GM10248 (cell line): ENCODE data around the gene SYAP1.
"Not testable (repeated sequence)": the region's sequence is repeated elsewhere in the genome, so short reads cannot be mapped to it uniquely, and the experiment has no call there.

ENCODE experiments used
- CTCF ChIA-PET: fragments of 300-600 bp; sonication (Branson Sonifier 250); formaldehyde crosslinking; extraction: SDS; loops from one replicate; lab custom pipeline; 2021; ENCODE audit warnings: antibody characterized with exemption; lab: Yijun Ruan, JAX
- POLR2A ChIA-PET: fragments of 350-650 bp; sonication (Branson Sonifier 250); formaldehyde crosslinking; extraction: SDS; loops from one replicate; lab custom pipeline; 2020; ENCODE audit warnings: antibody characterized with exemption; lab: Yijun Ruan, JAX
- DNase-seq: peaks from one replicate; pipeline ENCODE4 v3.0.0; 2012; ENCODE audit errors: extremely low spot score
- TF ChIP-seq, protein P1 (sequence below): IDR thresholded peaks from 2 replicates; pipeline ENCODE4 v1.5.1; 2012; ENCODE audit warnings: mild to moderate bottlenecking, low read depth; ENCODE audit errors: extremely low read depth, missing control alignments, control extremely low read depth

Gene SYAP1

DNA sequence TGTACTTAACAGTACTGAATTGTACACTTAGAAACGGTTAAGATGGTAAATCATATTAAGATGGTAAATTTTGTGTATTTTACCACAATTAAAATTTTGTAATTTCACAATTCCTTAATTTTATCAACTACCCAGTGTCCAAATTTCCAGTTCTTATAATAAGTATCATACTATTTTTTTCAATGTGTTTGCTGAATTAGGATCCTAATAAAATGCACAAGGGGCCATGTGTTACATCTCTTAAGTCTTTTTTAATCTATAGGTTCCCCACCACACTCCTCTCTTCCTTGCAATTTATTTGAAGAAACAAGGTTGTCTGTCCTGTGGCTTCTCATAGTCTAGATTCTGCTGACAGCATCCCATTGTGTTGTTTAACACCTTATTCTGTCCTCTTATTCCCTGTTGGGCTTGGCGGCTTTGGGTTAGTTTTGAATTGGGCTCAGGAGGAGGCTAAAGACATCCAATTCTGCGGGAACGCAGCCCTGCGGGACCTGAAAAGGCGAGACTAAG, 533 bp upstream of the SYAP1 start:
- CTCF ChIA-PET, result interaction anchor here (1.0 to 1.3 kb wide), 2 partner anchors 13 to 15 kb away, joined by 3 read pairs; no protein-coding TSS in a partner anchor

DNA sequence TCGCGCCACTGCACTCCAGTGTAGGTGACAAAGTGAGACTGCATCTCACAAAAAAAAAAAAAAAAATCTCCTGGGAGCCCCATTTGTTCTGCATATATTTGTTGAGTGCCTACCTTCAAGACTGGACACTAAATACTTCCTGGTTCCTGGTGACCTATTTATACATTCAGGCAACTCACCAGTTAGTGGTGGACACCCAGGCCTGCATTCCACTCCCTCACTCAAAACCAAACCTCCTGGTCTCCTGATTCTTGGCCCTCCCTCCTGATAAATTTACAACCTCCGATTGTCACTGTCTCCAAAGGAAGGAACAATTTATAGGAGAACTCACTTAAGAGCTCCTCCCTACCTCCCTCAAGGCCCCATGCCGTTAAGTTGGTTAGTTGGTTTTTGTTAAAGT, 3.1 kb downstream of the SYAP1 start:
- TF ChIP-seq, protein P1, sequence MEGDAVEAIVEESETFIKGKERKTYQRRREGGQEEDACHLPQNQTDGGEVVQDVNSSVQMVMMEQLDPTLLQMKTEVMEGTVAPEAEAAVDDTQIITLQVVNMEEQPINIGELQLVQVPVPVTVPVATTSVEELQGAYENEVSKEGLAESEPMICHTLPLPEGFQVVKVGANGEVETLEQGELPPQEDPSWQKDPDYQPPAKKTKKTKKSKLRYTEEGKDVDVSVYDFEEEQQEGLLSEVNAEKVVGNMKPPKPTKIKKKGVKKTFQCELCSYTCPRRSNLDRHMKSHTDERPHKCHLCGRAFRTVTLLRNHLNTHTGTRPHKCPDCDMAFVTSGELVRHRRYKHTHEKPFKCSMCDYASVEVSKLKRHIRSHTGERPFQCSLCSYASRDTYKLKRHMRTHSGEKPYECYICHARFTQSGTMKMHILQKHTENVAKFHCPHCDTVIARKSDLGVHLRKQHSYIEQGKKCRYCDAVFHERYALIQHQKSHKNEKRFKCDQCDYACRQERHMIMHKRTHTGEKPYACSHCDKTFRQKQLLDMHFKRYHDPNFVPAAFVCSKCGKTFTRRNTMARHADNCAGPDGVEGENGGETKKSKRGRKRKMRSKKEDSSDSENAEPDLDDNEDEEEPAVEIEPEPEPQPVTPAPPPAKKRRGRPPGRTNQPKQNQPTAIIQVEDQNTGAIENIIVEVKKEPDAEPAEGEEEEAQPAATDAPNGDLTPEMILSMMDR, result no peak
- DNase-seq, result no peak
- CTCF ChIA-PET, result interaction anchor here (1.3 kb wide), 1 partner anchor 9 kb away, joined by 4 read pairs; no protein-coding TSS in a partner anchor
- POLR2A ChIA-PET, result no interaction called here

More for the DNA sequence above, 533 bp upstream of the SYAP1 start:
- POLR2A ChIA-PET, result no interaction called here
- DNase-seq, result no peak
- TF ChIP-seq, protein P1, result no peak

DNA sequence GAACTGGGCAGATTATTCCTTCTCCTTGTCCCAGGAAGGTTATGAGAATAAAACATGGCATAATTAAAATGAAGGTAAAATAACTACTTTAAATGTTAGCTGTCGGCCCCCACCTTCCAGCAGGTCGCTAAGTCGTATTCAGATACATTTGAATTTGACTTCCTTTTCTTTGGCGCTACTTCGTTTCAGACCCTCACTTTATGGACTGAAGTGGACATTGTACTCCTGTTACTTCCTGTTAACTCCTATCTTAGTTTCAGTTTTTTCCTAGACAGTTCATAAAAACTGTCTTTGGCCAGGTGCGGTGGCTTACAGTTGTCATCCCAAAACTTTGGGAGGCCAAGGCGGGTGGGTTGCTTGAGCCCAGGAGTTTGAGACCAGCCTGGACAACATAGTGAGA, 5.7 kb downstream of the SYAP1 start:
- no peak for DNase-seq
- CTCF ChIA-PET, result interaction anchor here (1.1 kb wide), 1 partner anchor 8 kb away, joined by 4 read pairs; no protein-coding TSS in a partner anchor
- POLR2A ChIA-PET, result no interaction called here
- TF ChIP-seq, protein P1, result no peak

DNA sequence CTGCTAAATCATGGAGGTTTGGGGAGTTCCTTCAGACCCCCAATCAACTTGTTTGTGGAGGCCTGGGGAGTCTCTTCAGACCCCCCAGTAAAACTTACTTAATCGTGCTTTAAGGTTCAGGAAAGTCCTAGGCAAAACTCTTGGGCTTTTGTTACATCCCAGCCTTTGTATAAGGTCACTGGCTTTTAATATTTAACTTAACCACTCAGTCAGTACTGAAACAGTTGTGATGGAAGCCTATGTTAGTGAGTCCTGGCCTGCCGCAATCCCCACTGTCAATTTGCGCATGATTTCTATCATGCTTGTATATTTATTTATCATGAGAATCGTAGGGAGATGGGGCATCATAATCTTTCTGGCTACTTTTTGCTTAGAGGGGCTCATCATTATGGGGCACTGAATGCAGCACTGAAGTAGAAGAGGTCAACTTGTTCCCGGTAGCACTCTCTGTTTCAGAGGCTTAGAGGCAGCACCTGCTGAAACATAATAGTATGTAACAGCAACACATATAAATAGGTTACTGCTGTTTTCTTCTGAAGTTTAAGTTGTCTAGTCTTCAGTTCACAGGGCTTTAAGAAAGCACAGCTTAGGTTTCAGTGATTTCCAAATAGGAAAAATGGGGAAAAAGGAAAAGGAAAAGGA, 7.1 kb downstream of the SYAP1 start:
- POLR2A ChIA-PET, CTCF ChIA-PET, DNase-seq: not testable (repeated sequence)

DNA sequence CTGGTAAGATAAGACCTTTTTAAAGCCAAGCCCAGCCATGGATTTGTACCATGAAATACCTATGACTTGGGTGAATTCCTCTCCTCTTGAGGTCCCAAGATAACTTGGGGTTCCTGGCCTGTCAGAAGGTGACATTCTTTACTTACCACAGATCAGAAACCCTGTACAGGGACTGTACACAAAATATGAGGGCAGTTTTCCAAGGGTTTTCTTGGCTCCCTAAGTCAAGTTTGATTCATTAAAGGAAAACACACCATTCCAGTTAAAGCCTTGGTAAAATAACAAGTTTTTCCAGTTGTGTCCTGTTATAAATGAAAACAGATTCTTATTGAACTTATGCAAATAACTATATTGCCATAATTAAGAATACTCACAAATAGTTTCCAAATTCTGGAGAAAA, 8.2 kb downstream of the SYAP1 start:
- POLR2A ChIA-PET, result no interaction called here
- TF ChIP-seq, protein P1, result no peak
- CTCF ChIA-PET, result no interaction called here
- no peak for DNase-seq

DNA sequence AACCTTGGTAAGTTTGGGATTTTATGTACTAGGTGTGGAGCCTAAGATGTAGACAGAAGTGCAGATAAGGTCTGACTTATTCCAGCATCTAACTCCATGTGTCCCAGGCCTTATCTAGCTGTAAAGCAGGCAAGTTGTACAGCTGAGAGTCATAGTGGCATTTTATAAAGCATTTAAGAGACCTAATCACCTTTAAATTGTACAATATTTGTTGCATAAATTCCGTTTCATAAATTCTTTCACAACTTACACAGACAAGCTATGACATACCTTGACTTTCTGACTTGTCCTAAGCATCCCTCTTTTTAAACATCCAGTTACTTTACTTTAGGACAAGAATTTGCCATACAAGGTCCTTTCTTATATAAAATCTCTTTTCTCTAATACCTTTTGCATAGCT, 11.0 kb downstream of the SYAP1 start:
- CTCF ChIA-PET, result interaction anchor here (1.2 kb wide), 1 partner anchor 8 kb away, joined by 4 read pairs; no protein-coding TSS in a partner anchor

More for the DNA sequence above, 11.0 kb downstream of the SYAP1 start:
- TF ChIP-seq, protein P1, result no peak
- POLR2A ChIA-PET, result no interaction called here
- no peak for DNase-seq
